ENCODE measurements around the gene TXNRD1. TPM values are rescaled to one million over a fixed set of nuclear protein-coding genes. Genes with fewer than 3 reads are reported as not detected.

TXNRD1 gene
- total RNA-seq, 3 donors from 2014 or later = 76.0 to 117 (median 77.5) TPM

GRCh38 chr12:104342635-104343249 lies 127.2 kb downstream of the TXNRD1 start:
- no peak for DNase-seq
- Histone ChIP-seq H3K4me1 (ENCODE audit: low read depth) (no peaks in the 10 kb centered on the region), H3K36me3 (ENCODE audit: low read depth) (peaks cover 5% of the 10 kb centered on the region), H3K9me3 (no peaks in the 10 kb centered on the region), H3K4me3 (no peak overlapping the region)
- intact Hi-C loops (cut with DNase I, micrococcal nuclease) = no loop called here
- TF ChIP-seq, protein P1, sequence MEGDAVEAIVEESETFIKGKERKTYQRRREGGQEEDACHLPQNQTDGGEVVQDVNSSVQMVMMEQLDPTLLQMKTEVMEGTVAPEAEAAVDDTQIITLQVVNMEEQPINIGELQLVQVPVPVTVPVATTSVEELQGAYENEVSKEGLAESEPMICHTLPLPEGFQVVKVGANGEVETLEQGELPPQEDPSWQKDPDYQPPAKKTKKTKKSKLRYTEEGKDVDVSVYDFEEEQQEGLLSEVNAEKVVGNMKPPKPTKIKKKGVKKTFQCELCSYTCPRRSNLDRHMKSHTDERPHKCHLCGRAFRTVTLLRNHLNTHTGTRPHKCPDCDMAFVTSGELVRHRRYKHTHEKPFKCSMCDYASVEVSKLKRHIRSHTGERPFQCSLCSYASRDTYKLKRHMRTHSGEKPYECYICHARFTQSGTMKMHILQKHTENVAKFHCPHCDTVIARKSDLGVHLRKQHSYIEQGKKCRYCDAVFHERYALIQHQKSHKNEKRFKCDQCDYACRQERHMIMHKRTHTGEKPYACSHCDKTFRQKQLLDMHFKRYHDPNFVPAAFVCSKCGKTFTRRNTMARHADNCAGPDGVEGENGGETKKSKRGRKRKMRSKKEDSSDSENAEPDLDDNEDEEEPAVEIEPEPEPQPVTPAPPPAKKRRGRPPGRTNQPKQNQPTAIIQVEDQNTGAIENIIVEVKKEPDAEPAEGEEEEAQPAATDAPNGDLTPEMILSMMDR (IDR thresholded peaks at IDR 0.05) = no peak
- no peak for ATAC-seq

DNA sequence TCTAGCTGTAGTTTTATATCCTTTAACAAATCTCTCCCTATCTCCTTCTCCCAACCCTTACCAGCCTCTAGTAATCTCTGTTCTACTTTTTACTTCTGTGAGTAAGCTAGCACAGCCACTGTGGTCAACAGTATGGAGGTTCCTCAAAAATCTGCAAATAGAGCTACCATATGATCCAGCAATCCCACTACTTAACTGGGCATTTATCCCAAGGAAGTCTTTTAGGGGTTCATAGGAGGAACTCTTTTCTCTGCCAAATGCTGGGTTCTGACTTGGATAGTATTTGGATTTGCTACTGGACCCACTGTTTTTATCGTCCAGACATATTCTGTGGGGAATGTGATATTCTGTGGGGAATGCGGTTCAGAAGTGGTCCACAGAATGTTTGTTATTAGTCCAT lies 129.1 kb downstream of the TXNRD1 start:
- ATAC-seq (no peak), DNase-seq (no peak)
- no peaks in the 10 kb centered on the region for H3K36me3 ChIP-seq (ENCODE audit: low read depth)
- no peaks in the 10 kb centered on the region for H3K9me3 ChIP-seq
- H3K4me3 ChIP-seq = no peak overlapping the region
- TF ChIP-seq, protein P1 (IDR thresholded peaks at IDR 0.05) = no peak
- H3K4me1 ChIP-seq (ENCODE audit: low read depth) = no peaks in the 10 kb centered on the region
- intact Hi-C loops (cut with DNase I, micrococcal nuclease) = no loop called here

GRCh38 chr12:104345234-104346066 lies 129.9 kb downstream of the TXNRD1 start:
- intact Hi-C loops (cut with DNase I, micrococcal nuclease) = no loop called here
- Histone ChIP-seq H3K4me3 (no peak overlapping the region), H3K9me3 (no peaks in the 10 kb centered on the region), H3K4me1 (ENCODE audit: low read depth) (no peaks in the 10 kb centered on the region), H3K36me3 (ENCODE audit: low read depth) (no peaks in the 10 kb centered on the region)
- no peak for DNase-seq
- TF ChIP-seq, protein P1 (IDR thresholded peaks at IDR 0.05) = no peak
- no peak for ATAC-seq

DNA sequence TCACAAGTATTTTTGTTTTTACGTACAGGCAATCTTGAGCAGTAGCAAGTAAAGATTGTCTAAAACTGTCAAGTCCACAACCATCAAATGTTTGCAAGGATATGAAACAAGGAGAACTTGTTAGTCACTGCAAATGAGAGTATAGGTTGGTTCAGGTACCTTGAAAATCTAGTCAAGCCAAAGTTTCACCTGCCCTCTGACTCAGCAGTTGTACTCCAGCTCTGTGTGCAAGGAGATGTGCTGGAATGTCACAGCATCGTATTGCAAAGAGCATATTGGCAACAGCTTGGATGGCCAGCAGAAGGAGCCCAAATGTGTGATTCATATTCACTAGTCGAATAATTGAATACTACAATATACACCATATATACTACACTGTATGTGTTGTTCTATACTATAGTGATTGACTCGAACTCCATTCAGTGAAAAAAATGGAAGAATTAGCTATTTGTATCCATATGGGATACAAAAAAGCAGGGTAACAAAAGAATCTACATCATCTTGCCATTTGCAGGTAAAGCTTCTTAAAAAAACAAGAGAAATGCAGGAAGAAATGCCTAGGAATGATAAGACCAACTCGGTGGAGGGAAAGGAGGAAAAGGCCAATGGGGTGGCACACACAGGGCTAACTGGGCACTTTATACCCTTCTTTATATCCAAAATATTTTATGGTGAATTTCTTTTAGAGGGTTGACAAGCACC lies 131.9 kb downstream of the TXNRD1 start:
- H3K4me3 ChIP-seq = no peak overlapping the region
- intact Hi-C loops (cut with DNase I, micrococcal nuclease) = no loop called here
- DNase-seq = no peak
- no peaks in the 10 kb centered on the region for H3K36me3 ChIP-seq (ENCODE audit: low read depth)
- no peak for ATAC-seq
- H3K4me1 ChIP-seq (ENCODE audit: low read depth) = no peaks in the 10 kb centered on the region
- H3K9me3 ChIP-seq = no peaks in the 10 kb centered on the region
- TF ChIP-seq, protein P1 (IDR thresholded peaks at IDR 0.05) = no peak

GRCh38 chr12:104348283-104348993 lies 132.9 kb downstream of the TXNRD1 start:
- no peak for ATAC-seq
- intact Hi-C loops (cut with DNase I, micrococcal nuclease) = no loop called here
- Histone ChIP-seq H3K9me3 (no peaks in the 10 kb centered on the region), H3K36me3 (ENCODE audit: low read depth) (no peaks in the 10 kb centered on the region), H3K4me1 (ENCODE audit: low read depth) (no peaks in the 10 kb centered on the region), H3K4me3 (no peak overlapping the region)
- TF ChIP-seq, protein P1 (IDR thresholded peaks at IDR 0.05) = no peak
- no peak for DNase-seq

Measured in mucosa of descending colon (tissue), 3 donors.